Endodermal cell (in vitro differentiated cells): Measurements from ENCODE around the gene CENPF. TPM values are rescaled to one million over a fixed set of nuclear protein-coding genes. Genes with fewer than 3 reads are reported as not detected.
A peak's percentile ranks its signal among the peaks of the same experiment; 100 is the strongest.

Source experiments
- DNase-seq: peaks from one replicate; pipeline ENCODE4 v3.0.0-alpha.2; 2017
- H3K27ac ChIP-seq: 2 replicates; pipeline ENCODE4 v1.5.1; 2013; ENCODE audit warnings: mild to moderate bottlenecking, low read depth, low read length, moderate library complexity
- H3K27me3 ChIP-seq: 2 replicates; pipeline ENCODE4 v1.6.1; 2013; ENCODE audit warnings: mild to moderate bottlenecking, low read length, moderate library complexity; ENCODE audit not compliant: insufficient read depth, control insufficient read depth, poor library complexity, severe bottlenecking
- H3K36me3 ChIP-seq: 2 replicates; pipeline ENCODE4 v1.7.0; 2013; ENCODE audit warnings: mild to moderate bottlenecking, low read length, moderate library complexity; ENCODE audit not compliant: control insufficient read depth, insufficient read depth
- H3K4me1 ChIP-seq: one replicate; pipeline ENCODE4 v1.7.0; 2013; ENCODE audit warnings: low read length; ENCODE audit not compliant: control insufficient read depth, insufficient read depth
- H3K4me3 ChIP-seq: 2 replicates; pipeline ENCODE4 v1.5.1; 2013; ENCODE audit warnings: mild to moderate bottlenecking, low read length, moderate library complexity
- H3K9ac ChIP-seq: 2 replicates; pipeline ENCODE4 v1.6.1; 2013; ENCODE audit warnings: mild to moderate bottlenecking, low read length, moderate library complexity; ENCODE audit not compliant: poor library complexity, severe bottlenecking; ENCODE audit errors: extremely low read depth
- H3K9me3 ChIP-seq: 2 replicates; pipeline ENCODE4 v1.6.1; 2013; ENCODE audit warnings: mild to moderate bottlenecking, low read length, moderate library complexity; ENCODE audit not compliant: control insufficient read depth
- H3K27ac Mint-ChIP-seq: 2 replicates; pipeline ENCODE4 v1.8.0; 2020; ENCODE audit warnings: mixed read lengths
- H3K27me3 Mint-ChIP-seq: 2 replicates; pipeline ENCODE4 v1.8.0; 2021; ENCODE audit warnings: mild to moderate bottlenecking, mixed read lengths; ENCODE audit not compliant: insufficient read depth
- H3K36me3 Mint-ChIP-seq: 2 replicates; pipeline ENCODE4 v1.8.0; 2020; ENCODE audit warnings: low read depth, mixed read lengths
- H3K4me1 Mint-ChIP-seq: 2 replicates; pipeline ENCODE4 v1.8.0; 2020; ENCODE audit warnings: mixed read lengths
- H3K4me3 Mint-ChIP-seq: 2 replicates; pipeline ENCODE4 v1.8.0; 2020; ENCODE audit warnings: mild to moderate bottlenecking, moderate library complexity, mixed read lengths
- H3K9me3 Mint-ChIP-seq: 2 replicates; pipeline ENCODE4 v1.8.0; 2020; ENCODE audit warnings: mild to moderate bottlenecking, mixed read lengths
- CTCF ChIP-seq: fragments of 200-600 bp; sonication (generic); conservative IDR thresholded peaks from 2 replicates; pipeline ENCODE4 v1.5.0; 2021; ENCODE audit warnings: antibody characterized with exemption, mild to moderate bottlenecking
- WGBS, 2 experiments: methylation state at CpG; one replicate each; pipeline versions ENCODE4 v1.1.5 to v1.1.7; 2013; ENCODE audit warnings: missing lambda C conversion rate in 2 of 2, mixed read lengths in 1 of 2; ENCODE audit not compliant: insufficient coverage in 1 of 2, insufficient read length in 1 of 2; 5-methylcytosine and 5-hydroxymethylcytosine counted together
- total RNA-seq, 2 donors: library from RNA; stranded (reverse); fragmentation: NEBNext Ultra II Directional in 1 of 2; extraction: Animal tissue kit (Norgen Biotek cat#: 25700) in 1 of 2; gene quantifications; 2 replicates in 1 of 2; 3 replicates in 1 of 2; pipeline ENCODE4 v1.2.1, GENCODE V29; 2021

CENPF gene
- total RNA-seq, 2 donors from 2014 or later = 77.2 to 87.2 TPM

- H3K9me3 Mint-ChIP-seq = peaks cover 5% of the 10 kb centered on the region
- H3K27ac ChIP-seq = peak overlapping the region; percentile 77
- TF ChIP-seq CTCF = no peak
Measured at GRCh38 chr1:214707306-214708087, 104.5 kb downstream of the CENPF start.

GRCh38 chr1:214708321-214708955 is 105.4 kb downstream of the CENPF start:
- Mint-ChIP-seq H3K36me3 (no peaks in the 10 kb centered on the region), H3K4me3 (no peak overlapping the region), H3K27ac (no peak overlapping the region), H3K9me3 (peaks cover 5% of the 10 kb centered on the region), H3K27me3 (peaks cover 2% of the 10 kb centered on the region), H3K4me1 (no peaks in the 10 kb centered on the region)
- no peak overlapping the region for H3K4me3 ChIP-seq
- H3K36me3 ChIP-seq = no peaks in the 10 kb centered on the region
- no peak for DNase-seq
- WGBS, 2 experiments = 93% methylated on average over 1 of the region's 1 CpG; no CpG with 5 or more reads in 1 of the 2 experiments
- no peaks in the 10 kb centered on the region for H3K27me3 ChIP-seq
- no peak for TF ChIP-seq CTCF
- H3K9me3 ChIP-seq = no peaks in the 10 kb centered on the region
- H3K27ac ChIP-seq = peak overlapping the region; percentile 77
- no peaks in the 10 kb centered on the region for H3K4me1 ChIP-seq
- no peak overlapping the region for H3K9ac ChIP-seq

More at GRCh38 chr1:214707306-214708087, 104.5 kb downstream of the CENPF start:
- H3K9ac ChIP-seq = no peak overlapping the region
- H3K27me3 Mint-ChIP-seq = no peaks in the 10 kb centered on the region
- H3K9me3 ChIP-seq = no peaks in the 10 kb centered on the region
- no peaks in the 10 kb centered on the region for H3K4me1 Mint-ChIP-seq
- no peaks in the 10 kb centered on the region for H3K27me3 ChIP-seq
- 85 to 89% methylated on average over 10 to 11 of the region's 11 CpGs for WGBS, 2 experiments
- H3K4me3 ChIP-seq = peak overlapping the region; percentile 18
- no peak overlapping the region for H3K4me3 Mint-ChIP-seq
- DNase-seq = no peak
- no peaks in the 10 kb centered on the region for H3K36me3 ChIP-seq
- H3K36me3 Mint-ChIP-seq = no peaks in the 10 kb centered on the region
- H3K4me1 ChIP-seq = no peaks in the 10 kb centered on the region
- no peak overlapping the region for H3K27ac Mint-ChIP-seq

GRCh38 chr1:214709241-214709640 is 106.2 kb downstream of the CENPF start:
- no peak overlapping the region for H3K9ac ChIP-seq
- H3K27me3 Mint-ChIP-seq = peaks cover 2% of the 10 kb centered on the region
- WGBS, 2 experiments = 91 to 93% methylated on average over 4 to 5 of the region's 5 CpGs
- no peaks in the 10 kb centered on the region for H3K27me3 ChIP-seq
- no peak overlapping the region for H3K4me3 Mint-ChIP-seq
- no peaks in the 10 kb centered on the region for H3K36me3 Mint-ChIP-seq
- no peak overlapping the region for H3K4me3 ChIP-seq
- no peak for DNase-seq
- no peaks in the 10 kb centered on the region for H3K4me1 ChIP-seq
- H3K27ac ChIP-seq = no peak overlapping the region
- no peak overlapping the region for H3K27ac Mint-ChIP-seq
- H3K4me1 Mint-ChIP-seq = no peaks in the 10 kb centered on the region
- H3K9me3 ChIP-seq = no peaks in the 10 kb centered on the region
- peaks cover 5% of the 10 kb centered on the region for H3K9me3 Mint-ChIP-seq
- TF ChIP-seq CTCF = no peak
- H3K36me3 ChIP-seq = no peaks in the 10 kb centered on the region
